ENCODE data around the gene RNF103. TPM values are rescaled to one million over a fixed set of nuclear protein-coding genes. Genes with fewer than 3 reads are reported as not detected.
A peak's percentile ranks its signal among the peaks of the same experiment; 100 is the strongest.

The RNF103 gene
- total RNA-seq, 4 donors from 2014 or later = 33.2 to 55.5 (median 51.8) TPM

DNA sequence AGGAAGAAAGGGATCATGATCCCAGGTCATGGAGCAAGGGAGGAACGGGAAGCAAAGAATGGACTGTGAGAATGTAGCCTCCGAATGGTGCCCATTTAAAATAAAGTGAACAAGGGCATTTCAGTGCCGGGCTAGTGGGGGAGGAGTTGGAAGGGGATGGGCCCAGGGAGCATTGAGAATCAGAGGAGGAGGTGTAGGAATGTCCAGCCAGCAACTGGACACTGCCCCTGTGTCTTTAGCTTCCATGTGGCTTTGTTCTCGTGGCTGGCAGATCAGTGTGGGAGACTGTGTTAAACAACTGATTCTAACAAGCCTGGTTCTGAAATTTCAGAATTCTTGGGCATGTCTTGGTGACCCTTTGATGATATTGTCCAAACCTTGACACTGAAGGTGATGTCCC is 1.4 kb upstream of the RNF103 start:
- intact Hi-C loops (cut with DNase I; ENCODE audit: low total_unique reads) = loop anchor here (10.0 kb wide), 2 partner anchors 80 to 180 kb away; partner anchors contain the start of gene KDM3A
- TF ChIP-seq POLR2A (IDR thresholded peaks at IDR 0.05) = no peak
- TF ChIP-seq, protein P1, sequence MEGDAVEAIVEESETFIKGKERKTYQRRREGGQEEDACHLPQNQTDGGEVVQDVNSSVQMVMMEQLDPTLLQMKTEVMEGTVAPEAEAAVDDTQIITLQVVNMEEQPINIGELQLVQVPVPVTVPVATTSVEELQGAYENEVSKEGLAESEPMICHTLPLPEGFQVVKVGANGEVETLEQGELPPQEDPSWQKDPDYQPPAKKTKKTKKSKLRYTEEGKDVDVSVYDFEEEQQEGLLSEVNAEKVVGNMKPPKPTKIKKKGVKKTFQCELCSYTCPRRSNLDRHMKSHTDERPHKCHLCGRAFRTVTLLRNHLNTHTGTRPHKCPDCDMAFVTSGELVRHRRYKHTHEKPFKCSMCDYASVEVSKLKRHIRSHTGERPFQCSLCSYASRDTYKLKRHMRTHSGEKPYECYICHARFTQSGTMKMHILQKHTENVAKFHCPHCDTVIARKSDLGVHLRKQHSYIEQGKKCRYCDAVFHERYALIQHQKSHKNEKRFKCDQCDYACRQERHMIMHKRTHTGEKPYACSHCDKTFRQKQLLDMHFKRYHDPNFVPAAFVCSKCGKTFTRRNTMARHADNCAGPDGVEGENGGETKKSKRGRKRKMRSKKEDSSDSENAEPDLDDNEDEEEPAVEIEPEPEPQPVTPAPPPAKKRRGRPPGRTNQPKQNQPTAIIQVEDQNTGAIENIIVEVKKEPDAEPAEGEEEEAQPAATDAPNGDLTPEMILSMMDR (IDR thresholded peaks at IDR 0.05) = no peak
- no peak overlapping the region for H3K27ac ChIP-seq
- H3K27me3 ChIP-seq = no peaks in the 10 kb centered on the region
- H3K36me3 ChIP-seq = no peaks in the 10 kb centered on the region
- no peaks in the 10 kb centered on the region for H3K9me3 ChIP-seq
- H3K4me3 ChIP-seq = no peak overlapping the region
- DNase-seq = no peak
- no peaks in the 10 kb centered on the region for H3K4me1 ChIP-seq

DNA sequence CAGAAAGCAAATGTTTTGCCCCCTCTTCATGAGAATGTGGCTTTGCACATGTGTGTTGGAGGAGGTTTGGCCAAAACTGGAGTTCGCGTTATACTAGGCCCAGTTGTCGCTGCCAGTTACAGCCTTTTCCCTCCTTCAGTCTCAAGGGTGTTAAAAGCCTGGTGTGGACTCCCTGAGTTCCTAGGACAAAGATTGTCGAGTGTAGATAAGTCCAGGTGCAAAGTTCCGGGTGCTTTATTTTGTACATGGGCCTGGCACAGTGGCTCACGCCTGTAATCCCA is 542 bp upstream of the RNF103 start:
- Histone ChIP-seq H3K27ac (peak overlapping the region; percentile 98 to 99), H3K4me3 (peak overlapping the region; percentile 75 to 90), H3K4me1 (peaks cover 0 to 5% of the 10 kb centered on the region in 2 donors), H3K27me3 (no peaks in the 10 kb centered on the region), H3K9me3 (no peaks in the 10 kb centered on the region), H3K36me3 (no peaks in the 10 kb centered on the region)
- no peak for TF ChIP-seq POLR2A (IDR thresholded peaks at IDR 0.05)
- TF ChIP-seq, protein P1 (IDR thresholded peaks at IDR 0.05) = no peak
- DNase-seq = peak in 1 of 2 donors; percentile 29
- intact Hi-C loops (cut with DNase I; ENCODE audit: low total_unique reads) = loop anchor here (10.0 kb wide), 2 partner anchors 81 to 179 kb away; partner anchors contain the start of gene KDM3A

DNA sequence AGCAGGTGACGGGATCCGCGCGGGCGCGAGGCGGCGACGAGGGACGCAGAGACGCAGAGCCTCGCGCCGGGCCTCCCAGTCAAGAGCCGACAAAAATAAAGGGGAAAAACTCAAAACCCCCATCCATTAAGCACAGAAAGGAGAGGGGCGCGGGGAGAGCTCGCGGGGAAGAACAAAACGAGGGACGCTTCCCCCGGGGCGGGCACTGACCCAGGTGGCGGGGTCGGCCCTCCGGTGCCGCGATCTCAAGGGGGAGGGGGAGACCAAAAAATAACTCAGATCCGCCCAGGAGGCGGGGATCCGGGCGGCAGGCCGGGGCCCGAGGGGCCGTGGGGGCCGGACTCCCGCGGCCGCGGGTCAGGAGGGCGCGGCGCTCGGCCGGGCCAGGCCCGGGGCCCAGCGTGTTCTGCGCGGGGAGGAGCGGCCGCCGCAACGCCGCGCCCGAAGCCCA is 597 bp downstream of the RNF103 start:
- Histone ChIP-seq H3K36me3 (no peaks in the 10 kb centered on the region), H3K9me3 (no peaks in the 10 kb centered on the region), H3K27me3 (no peaks in the 10 kb centered on the region), H3K4me3 (peak overlapping the region; percentile 75 to 90), H3K27ac (peak overlapping the region; percentile 98 to 99), H3K4me1 (peaks cover 0 to 13% of the 10 kb centered on the region in 2 donors)
- no peak for TF ChIP-seq POLR2A (IDR thresholded peaks at IDR 0.05)
- TF ChIP-seq, protein P1 (IDR thresholded peaks at IDR 0.05) = no peak
- peak; percentile 39 to 57 for DNase-seq
- intact Hi-C loops (cut with DNase I; ENCODE audit: low total_unique reads) = loop anchor here (10.0 kb wide), 2 partner anchors 82 to 178 kb away; partner anchors contain the start of gene KDM3A

DNA sequence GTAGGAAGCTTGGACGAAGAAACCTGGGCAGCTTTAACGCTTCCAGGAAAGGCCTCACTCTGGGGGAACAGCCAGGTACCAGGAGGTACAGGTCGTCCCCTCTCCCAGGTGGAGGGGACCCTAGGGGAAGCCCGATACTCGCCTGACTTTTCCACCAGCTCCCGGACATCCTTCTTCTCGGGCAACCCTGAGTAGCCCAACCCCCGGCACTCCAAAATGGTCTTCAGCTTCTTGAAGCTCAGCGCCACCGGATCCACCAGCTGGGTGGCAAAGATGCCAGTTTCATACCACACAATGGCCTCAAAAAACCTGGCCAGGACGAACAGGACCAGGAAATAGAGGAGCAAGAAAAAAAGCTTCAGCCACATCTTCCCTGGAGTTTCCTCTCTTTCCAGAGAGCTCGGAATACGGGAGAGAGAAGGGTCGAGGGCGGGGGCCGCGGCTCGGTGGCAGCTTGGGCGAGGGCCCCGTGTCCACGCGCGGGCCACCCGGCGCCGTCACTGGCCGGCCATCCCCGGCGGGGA is 1.1 kb downstream of the RNF103 start:
- intact Hi-C loops (cut with DNase I; ENCODE audit: low total_unique reads) = loop anchor here (10.0 kb wide), 2 partner anchors 82 to 178 kb away; partner anchors contain the start of gene KDM3A
- Histone ChIP-seq H3K4me1 (peaks cover 0 to 14% of the 10 kb centered on the region in 2 donors), H3K27me3 (no peaks in the 10 kb centered on the region), H3K4me3 (peak overlapping the region; percentile 75 to 90), H3K36me3 (no peaks in the 10 kb centered on the region), H3K27ac (peak overlapping the region; percentile 98 to 99), H3K9me3 (no peaks in the 10 kb centered on the region)
- TF ChIP-seq, protein P1 (IDR thresholded peaks at IDR 0.05) = no peak
- no peak for TF ChIP-seq POLR2A (IDR thresholded peaks at IDR 0.05)
- DNase-seq = peak; percentile 26 to 38

DNA sequence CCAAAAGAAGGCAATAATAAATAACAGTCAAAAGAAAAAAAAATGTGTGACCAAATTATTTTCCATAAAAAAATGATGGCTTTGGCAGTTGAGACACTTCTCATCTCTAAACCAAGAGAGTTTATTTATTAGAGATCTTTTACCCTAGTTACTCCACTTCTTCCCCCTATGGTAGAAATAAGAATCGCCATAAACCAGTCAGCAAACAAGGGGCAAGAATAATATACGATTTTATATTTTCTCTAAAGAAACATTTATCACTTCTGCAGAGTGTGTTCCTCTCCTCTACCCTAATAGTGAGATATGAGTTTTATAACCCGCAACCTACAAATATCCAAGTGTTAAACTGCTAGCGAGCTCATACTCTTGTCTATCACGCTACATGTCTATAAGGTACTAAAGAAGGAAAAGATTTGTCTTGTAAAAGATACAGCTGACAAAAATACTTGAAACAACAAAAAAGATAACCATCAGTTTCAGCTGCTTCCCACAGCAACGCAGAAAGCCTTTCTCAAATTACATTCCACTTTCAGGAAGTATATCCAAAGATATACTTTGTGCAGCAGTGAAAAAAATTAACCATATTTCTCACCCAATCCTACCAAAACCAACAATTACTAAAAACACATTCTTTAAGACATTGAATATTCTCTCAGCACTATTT is 2.3 kb downstream of the RNF103 start:
- H3K4me3 ChIP-seq = peak overlapping the region; percentile 75 to 90
- intact Hi-C loops (cut with DNase I; ENCODE audit: low total_unique reads) = loop anchor here (10.0 kb wide), 2 partner anchors 83 to 177 kb away; partner anchors contain the start of gene KDM3A
- peak overlapping the region; percentile 13 to 98 for H3K27ac ChIP-seq

More for the DNA sequence above, 2.3 kb downstream of the RNF103 start:
- Histone ChIP-seq H3K4me1 (peaks cover 0 to 25% of the 10 kb centered on the region in 2 donors), H3K36me3 (no peaks in the 10 kb centered on the region), H3K27me3 (no peaks in the 10 kb centered on the region), H3K9me3 (no peaks in the 10 kb centered on the region)
- TF ChIP-seq, protein P1 (IDR thresholded peaks at IDR 0.05) = peak in 1 of 4 experiments; percentile 9
- no peak for TF ChIP-seq POLR2A (IDR thresholded peaks at IDR 0.05)
- DNase-seq = no peak

Measured in uterus (tissue), 4 donors.